Germinal center (tissue), 1 donor: ENCODE results near the gene MEST.
"Not testable (repeated sequence)": the region's sequence is repeated elsewhere in the genome, so short reads cannot be mapped to it uniquely, and the experiment has no call there.

Source experiments
- DNase-seq: peaks from one replicate; pipeline ENCODE4 v3.0.0; 2012; ENCODE audit warnings: mixed read lengths, low spot score

Gene MEST

DNA sequence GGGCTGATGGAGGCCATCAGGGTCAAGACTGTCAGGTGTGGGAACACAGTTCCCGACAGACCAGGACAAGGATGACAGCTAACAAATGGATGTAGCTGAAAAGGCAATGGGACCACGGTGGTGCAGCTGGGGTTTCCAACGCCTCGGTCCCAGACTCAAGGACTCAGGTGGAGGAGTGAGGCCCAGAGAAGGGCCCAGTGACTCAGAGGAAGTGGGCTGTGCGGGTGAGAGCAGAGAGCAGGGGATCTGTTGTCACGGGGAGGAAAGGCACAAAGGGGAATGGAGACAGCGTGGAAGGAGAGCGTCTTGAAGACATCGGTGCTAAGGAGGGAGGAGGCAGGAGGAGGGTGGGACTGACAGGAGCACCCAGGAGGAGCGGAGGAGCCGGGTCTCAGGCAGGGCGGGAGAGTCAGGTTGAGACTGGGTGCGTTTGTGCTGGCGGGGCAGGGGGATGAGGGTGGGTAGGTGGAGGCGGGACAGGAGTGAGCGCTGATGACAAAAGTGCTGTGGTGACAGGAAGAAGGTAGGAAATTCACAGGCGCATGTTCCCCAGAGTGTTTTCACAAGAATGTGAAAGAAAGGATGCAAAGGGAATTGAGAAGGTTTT, 31.7 kb downstream of the MEST start:
- DNase-seq = not testable (repeated sequence)

DNA sequence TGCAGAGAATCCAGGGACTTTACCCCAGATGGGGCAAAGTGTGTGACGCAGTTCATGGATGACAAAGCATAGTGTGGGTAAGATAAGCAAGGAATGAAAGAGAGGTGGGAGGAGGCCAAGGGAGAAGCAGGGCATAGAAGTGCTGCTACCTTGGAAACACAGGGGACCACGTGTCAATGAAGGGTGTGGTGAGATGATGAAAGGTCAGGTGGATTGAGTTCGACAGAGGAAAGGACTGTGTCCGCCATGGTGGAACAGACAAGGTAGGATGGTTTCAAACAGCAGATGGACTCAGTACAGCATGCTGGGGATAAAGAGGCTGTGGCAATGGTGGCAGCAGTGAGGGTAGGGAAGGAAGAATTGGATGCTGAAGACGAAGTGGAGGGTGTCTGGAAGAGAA, 32.7 kb downstream of the MEST start:
- no peak for DNase-seq

DNA sequence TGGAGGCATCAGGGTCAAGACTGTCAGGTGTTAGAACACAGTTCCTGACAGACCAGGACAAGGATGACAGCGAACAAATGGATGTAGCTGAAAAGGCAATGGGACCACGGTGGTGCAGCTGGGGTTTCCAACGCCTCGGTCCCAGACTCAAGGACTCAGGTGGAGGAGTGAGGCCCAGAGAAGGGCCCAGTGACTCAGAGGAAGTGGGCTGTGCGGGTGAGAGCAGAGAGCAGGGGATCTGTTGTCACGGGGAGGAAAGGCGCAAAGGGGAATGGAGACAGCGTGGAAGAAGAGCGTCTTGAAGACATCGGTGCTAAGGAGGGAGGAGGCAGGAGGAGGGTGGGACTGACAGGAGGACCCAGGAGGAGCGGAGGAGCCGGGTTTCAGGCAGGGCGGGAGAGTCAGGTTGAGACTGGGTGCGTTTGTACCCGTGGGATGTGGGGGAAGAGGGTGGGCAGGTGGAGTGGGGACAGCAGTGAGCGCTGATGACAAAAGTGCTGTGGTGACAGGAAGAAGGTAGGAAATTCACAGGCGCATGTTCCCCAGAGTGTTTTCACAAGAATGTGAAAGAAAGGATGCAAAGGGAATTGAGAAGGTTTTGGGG, 36.0 kb downstream of the MEST start:
- not testable (repeated sequence) for DNase-seq

DNA sequence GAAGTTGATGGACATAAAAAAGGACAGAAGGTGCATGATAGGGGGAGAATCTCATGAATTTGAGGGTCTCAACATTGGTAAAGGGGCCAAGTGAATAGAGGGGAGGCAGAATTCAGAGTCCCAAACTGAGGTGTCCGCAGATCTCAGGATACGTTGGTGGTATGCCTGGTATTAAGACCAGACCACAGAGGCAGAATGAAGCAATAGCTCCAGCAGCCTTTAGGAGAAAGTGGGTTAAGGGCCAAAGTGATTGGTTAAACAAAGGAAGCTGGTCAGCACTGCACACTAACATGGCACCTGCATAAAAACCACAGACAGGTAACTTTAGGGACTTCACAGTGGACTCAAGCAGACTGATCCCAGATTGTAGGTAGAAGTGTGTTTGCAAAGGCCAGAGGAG, 37.5 kb downstream of the MEST start:
- no peak for DNase-seq

DNA sequence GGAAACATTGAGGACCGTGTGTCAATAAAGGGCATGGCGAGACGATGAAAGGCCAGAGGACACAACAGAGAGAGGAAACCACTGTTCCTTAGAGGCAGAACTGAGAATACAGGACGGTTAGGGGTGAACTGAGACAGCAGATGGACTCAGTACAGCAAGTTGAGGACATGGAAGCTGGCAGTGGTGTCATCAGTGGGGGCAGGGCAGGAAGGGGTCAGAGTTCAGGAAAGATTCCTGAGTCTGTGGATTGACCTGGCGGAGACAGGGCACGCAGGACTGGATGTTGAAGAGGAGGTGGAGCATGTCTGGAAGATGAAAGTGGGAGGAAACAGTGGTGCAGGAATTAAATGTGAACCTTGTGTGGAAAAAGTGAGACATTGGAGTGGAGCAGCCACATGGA, 46.0 kb downstream of the MEST start:
- DNase-seq = not testable (repeated sequence)

DNA sequence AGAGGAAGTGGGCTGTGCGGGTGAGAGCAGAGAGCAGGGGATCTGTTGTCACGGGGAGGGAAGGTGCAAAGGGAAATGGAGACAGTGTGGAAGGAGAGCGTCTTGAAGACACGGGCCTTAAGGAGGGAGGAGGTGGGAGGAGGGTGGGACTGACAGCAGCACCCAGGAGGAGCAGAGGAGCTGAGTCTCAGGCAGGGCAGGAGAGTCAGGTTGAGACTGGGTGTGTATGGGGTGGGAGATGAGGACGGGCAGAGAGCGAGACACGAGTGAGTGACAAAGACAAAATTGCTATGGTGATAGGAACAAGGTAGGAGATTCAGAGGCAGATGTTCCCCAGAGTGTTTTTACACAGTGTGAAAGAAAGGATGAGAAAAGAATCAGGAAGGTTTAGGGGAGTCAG, 49.4 kb downstream of the MEST start:
- not testable (repeated sequence) for DNase-seq

- not testable (repeated sequence) for DNase-seq
These were observed 50.4 kb downstream of the MEST start for GRCh38 chr7:130542297-130542696.

DNA sequence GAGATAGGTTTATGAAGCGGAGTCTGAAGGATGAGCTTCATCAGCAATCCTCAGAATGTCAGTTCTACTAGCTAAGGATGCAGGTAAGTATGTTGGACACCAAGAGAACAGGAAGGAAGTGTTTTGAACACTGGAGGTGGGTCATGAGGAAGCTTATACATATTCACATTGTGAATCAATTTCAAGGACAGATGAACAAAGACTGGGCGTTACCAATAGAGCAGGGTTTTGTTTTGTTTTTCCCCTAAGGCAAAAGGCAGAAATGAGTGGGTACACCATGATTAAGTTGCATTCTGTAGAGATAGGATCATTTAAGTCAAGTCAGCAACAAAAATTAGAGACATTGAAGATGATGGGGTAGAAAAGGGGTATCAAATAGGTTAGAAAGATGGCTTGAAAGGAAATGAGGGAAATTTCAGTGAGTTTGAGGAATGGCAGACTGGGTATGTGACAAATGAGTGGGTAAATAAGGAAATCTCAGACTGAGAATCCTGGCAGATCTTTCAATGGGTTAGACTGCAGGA, 51.7 kb downstream of the MEST start:
- DNase-seq = no peak

DNA sequence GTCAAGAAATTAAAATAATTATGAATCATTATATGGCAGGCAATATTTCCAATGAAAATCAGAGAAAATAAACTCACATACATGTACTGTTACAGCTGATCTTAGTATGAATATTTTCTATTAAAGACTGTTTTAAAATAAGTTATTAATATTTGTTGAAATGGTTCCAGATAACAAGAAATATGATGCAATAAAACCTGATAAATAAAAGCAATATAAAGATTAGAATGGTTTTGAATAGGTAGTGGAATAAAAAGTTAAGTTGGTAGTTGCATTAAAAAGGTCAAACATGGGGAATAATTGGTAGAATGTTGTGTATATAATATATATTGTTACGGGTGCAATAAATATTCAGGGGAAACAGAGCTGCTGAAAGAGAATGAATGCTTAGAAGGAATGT, 52.5 kb downstream of the MEST start:
- DNase-seq = no peak

GRCh38 chr7:130553398-130554029, 61.6 kb downstream of the MEST start:
- no peak for DNase-seq

DNA sequence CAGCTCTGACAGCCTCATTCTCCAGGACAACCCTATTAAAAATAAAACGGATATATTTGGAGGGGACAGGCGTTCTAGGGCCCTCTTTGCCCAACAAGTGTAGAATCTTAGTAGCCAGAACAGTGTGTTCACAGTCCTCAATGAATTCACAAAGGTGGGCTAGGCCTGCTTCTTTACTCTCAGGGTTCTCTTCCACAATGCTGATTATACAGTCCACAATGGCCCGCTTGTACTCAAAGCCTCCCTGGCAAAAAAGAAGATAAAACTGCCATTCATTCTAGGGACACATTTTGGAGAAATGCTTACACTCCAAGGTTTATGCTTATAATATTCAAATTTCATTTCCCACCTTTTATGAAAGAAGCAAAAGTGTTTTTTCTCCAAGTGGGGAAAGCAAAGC, 62.6 kb downstream of the MEST start:
- DNase-seq = no peak
